CD1c-positive myeloid dendritic cell (primary cell): ENCODE data around the gene B4GALNT2.

Experiments
- DNase-seq: peaks from one replicate; pipeline ENCODE4 v3.0.0-alpha.2; 2016; ENCODE audit errors: extremely low spot score

The B4GALNT2 gene

DNA sequence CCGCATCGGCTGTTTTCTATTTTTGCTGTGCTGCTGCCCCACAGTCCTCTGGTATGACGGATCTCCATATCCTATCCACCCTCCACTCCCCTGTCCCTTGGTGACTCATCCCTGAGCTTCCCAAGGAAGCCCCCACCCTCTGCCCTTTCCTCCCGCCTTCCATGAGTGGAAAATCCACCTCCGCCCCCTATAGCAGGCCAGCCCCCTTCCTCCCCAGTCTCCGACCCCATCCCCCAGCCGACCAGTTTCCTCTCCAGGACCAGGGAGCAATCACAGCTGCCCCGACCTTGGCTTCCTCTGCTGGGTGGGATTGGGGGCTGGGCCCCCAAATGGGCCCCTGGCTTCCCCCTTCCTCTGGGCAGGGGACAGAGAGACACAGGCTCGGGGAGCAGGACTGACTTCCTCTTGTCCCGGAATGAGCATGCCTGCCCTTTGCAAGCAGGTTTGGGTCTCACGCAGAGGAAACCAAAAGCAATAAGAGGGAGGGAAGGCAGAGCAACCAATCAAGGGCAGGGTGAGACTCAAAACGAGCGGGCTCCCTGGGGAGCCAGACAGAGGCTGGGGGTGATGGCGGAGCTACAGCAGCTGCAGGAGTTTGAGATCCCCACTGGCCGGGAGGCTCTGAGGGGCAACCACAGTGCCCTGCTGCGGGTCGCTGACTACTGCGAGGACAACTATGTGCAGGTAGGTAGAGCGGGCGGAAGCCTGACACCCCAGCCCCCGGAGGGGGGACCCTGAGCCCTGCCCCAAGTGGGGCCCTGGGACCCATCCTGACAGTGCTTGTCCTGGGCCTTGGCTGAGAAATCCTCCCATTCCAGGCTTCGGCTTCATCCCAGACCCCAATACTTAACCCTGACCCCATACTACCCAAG is 77.8 kb downstream of the B4GALNT2 start, which contains the start of the genes ABI3 and GNGT2:
Gene ABI3 (plus strand): TSS at position 550 of the 872 bp plus-strand sequence. CDS start 18 bp downstream, at position 568.
Gene GNGT2 (minus strand): TSS at position 417 of the 872 bp plus-strand sequence. CDS start 3,152 bp downstream, outside the sequence.
- DNase-seq, result peak; percentile 58

DNA sequence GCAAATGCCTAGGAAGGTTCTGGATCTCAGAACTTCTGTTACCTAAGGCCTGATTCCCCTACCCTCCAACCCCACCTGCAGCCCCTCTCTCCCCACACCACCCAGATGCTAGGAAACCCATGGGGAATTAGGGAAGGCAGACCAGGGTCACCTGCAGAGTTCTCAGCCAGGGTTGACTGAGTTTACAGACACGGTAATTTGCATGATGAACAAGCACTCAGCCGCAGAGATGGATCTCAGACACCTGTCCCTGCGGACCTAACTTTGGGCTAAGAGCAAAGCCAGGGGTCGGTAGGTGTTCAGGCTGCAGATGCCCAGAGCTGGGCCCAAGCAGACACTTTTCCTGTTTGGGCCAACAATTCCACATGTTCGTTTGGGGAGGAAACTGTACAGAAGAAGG is 80.8 kb downstream of the B4GALNT2 start:
- DNase-seq, result no peak

DNA sequence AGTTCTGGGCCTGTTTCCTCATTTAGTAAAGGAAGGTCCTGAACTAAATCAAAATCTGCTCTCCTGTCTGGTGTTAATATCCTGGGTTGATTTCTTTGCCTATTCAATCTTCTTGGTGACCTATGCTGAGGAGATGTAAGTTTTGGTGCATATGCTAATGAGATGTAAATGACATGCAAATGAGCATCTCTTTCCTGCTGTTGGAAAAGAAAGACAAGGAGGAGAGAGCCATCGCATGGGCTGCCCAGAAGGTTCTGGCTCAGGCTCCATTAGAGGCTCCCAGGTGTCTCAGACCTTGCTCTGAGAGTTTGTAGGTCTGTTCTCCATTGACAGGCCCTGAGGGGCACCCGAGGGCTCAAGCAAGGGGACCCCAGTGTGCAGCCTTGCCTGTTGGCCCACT is 81.3 kb downstream of the B4GALNT2 start:
- no peak for DNase-seq

DNA sequence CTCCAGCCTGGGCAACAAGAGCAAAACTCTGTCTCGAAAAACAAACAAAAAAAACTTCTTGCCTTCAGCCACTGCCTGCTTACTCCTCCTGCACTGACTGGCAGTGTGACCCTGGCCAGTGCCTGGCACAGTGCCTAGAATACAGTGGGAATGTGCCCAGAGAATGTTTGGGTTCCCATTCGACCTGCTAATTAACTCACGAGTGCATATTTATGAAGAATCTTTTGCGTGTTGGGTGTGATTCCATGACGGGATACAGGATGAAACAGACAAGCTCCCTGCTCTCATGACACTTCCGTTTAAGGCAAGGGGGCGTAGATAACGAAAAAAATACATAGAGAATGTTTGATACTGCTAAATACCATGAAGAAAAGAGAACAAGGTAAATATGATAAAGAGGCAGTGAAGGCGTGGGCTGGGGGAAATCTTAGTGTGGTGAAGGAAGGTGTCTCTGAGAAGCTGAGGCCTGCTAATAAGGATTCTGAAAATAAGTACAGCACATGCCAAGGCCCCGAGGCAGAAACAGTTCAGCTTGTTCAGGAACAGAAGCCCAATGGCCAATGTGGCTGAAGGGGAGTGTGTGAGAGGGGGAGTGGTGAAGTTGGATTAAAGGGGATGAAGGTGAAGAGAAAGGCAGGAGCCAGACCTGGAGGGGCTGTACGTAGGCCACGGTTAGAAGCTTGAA is 82.2 kb downstream of the B4GALNT2 start:
- no peak for DNase-seq

DNA sequence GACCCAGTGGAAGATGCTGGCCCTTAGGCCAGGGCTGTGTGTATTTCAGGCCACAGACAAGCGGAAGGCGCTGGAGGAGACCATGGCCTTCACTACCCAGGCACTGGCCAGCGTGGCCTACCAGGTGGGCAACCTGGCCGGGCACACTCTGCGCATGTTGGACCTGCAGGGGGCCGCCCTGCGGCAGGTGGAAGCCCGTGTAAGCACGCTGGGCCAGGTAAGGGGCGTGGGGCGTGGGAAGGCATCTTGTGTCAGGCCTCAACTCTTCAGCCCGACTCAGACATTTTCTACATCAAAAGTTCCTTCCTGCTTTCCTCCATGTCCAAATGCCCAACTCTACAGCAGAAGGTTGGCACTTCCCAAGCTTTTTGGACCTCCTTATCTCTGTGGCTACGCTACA is 83.9 kb downstream of the B4GALNT2 start:
- DNase-seq, result no peak

DNA sequence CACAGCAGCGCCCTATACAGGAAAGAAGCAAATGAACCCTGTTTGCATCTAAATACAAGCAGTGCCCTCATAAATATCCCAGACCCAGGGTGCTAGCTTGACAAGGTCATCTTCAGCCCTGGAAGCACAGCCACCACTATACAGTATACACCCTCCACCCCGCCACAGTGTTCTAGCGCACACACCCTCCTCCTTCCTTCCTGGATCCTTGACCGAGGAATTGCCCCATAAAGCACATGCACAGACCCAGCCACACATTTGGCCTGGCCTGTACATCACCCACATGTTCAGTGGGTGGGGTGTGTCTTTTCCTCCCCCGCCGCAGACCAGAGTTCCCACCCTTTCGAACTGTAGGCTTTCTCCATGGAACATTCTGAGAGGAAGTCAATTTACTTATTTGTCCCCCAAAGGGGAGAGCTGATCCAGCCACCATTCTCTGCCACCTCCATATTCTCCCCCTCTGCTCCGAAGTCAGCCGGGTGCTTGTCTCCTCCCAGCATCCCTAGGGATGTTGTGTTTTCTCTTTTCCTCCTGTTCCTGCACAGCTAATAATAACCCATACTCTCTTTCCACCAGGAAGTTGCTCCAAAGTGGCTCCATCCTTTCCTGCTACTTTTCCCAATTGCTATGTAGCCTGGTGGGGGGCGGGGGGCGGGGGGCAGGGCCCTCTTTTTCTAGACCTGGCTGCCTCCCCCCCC is 84.5 kb downstream of the B4GALNT2 start:
- DNase-seq, result peak; percentile 70

DNA sequence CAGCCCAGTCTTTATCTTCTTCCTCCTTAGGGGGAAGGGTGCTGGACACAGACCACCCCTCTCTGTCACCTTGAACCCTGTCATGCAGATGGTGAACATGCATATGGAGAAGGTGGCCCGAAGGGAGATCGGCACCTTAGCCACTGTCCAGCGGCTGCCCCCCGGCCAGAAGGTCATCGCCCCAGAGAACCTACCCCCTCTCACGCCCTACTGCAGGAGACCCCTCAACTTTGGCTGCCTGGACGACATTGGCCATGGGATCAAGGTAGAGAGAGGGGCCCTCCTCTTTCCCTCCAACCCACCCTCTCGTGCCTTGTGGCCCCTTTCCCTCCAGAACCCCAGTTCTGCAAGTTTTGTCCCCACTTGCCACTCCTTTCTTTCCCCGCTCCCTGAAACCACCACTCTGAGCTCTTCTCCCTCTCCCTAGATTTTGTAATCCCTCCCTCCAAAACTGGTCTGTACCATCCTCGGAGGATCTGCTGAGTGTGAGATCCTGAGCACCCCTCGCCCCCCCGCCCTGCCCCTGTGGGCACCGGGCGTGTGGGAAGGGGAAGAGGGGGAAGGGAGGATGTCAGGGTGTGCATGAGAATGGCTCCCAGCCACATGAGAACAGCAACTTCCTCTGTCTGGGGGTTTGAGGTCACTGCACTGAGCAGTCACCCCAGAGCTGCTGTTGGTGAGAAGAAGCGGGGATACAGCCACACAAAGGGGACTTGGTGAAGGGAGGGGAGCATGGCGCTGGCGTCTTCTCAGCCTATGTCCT is 85.3 kb downstream of the B4GALNT2 start:
- peak; percentile 90 for DNase-seq

DNA sequence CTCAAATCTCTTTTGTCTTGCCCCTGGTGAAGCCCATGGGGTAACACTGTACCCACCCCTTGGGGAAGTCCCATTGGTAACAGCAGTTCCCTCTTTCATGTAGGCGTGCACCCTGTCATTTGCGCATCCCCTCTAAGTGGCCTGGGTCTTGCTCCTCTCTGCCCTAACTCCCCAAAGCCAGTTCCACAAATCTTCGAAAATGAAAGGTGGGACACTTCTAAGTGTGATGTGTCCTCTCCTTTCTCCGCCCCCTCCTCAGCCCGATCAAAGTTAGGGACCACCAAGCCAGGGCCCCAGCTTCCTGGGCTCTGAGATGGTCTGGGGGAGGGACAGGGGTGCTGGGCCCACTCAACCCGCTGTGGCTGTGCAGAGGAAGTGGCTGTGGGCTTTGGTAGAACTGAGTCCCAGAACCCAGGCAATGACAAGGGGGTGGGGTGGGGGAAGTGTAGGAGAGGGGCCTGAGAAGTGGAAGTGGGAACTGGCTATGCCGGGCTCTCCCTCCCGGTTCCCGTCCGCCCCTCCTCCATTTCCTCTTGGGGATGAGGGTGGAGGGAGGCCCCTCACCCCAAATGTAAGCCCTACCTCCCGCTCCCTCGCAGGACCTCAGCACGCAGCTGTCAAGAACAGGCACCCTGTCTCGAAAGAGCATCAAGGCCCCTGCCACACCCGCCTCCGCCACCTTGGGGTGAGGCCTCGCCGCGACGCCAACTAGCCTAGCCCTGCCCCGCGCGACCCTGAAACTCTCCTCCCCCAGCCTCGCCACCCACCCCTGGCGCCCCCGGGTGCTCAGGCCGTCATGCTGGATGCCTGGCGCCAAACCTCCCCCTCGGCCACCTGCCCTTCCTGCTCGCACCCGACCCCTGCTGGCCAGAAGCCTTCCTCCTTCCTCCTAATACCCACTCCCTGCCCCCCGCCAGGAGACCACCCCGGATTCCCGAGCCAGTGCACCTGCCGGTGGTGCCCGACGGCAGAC is 86.7 kb downstream of the B4GALNT2 start:
- peak; percentile 83 for DNase-seq

DNA sequence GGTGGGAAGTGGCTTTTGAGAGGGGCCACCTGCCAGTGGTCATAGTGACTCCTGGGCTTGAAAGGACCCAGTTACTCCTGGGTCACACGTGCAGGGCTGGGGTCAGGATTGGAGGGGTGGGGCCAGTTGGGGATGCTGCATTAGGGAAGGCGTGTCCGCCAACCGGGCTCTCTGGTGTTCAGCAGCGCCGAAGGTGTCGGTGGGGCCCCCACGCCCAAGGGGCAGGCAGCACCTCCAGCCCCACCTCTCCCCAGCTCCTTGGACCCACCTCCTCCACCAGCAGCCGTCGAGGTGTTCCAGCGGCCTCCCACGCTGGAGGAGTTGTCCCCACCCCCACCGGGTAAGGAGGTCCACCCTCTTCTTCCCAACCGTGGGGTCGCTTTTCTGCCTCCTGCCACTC is 87.4 kb downstream of the B4GALNT2 start:
- DNase-seq, result no peak

DNA sequence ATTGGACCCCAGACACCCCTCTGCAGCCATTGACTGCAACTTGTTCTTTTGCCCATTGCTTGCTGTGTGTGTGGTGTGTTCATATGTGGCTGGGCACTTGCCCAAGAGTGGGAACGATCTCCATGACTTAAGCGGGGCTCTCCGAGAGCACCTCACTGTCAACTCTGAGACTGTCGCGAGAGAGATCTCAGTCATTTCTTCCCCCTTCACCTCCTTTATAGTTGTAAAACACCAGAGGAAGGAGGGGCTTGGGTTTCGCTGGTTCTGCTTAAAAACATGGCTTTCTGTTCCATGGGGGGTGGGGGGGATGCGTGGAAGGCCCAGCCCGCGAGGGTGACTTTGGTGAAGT is 90.6 kb downstream of the B4GALNT2 start:
- no peak for DNase-seq

DNA sequence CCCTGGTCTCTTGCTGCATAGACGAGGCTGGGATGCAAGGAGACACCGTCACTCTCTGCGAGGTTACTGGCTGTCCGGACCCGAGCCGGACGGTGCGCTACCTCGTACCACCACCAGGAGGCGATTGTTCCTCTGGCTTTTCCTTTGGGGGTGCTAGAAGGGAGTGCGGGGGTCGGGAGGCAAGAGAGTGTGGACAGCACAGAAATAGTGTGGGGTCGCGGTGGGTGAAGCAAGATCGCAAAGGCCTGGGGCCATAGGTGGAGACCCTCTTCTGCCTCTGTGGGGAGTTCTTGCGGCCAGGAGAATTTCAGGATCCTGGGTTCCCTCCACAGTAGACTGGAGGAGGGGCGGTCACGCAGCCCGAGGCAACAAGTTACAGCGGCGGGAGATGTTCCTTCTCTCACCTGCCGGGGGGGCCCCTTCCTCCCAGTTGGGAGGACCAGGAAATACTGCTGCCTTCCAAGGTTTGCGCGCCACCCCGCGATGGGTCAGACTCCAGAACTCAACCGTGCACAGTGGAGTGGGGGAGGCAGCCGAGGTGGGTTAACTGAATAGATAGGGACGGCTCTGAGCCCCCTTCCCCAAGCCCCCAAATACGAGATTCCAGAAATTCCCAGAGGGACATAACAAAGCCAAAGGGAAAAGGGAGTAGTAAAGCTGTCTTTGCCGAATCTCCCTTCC is 91.1 kb downstream of the B4GALNT2 start:
- DNase-seq, result peak; percentile 65

DNA sequence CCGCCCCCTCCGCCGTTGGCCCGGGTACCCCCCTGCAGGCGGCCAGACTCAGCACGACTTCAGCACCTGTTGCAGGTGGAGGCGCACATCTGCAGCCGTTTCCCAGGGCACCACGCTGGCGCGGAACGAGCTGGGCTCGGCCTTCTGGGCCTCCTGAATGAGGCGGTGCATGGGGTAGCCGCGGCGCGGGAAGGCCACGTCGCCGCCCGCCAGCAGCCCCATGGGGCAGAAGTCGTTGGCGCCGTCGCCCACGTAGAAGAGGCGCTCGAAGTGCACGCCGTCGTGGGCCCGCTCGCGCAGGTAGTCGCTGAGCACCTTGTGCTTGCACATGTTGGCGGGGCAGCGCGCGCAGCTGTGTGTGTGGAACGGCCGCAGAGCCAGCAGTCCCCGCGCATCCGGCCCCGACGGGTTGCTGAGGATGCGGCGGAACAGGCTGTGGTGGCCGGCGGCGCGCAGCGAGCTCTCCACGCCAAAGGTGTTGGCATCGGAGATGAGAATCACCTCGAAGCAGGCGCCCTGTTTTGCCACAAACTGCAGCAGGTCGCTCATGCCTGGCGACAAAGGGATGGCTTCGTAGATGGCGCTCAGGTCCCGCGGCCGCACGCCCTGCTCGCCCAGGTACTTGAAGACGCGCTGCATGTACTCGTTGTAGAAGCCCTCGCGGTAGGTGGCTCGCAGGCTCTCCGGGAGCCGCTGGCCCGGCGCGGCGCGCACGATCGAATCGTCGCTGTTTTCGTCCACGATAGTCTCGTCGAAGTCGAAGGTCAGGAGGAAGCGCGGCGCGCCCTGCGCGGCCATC is 91.8 kb downstream of the B4GALNT2 start:
- no peak for DNase-seq

DNA sequence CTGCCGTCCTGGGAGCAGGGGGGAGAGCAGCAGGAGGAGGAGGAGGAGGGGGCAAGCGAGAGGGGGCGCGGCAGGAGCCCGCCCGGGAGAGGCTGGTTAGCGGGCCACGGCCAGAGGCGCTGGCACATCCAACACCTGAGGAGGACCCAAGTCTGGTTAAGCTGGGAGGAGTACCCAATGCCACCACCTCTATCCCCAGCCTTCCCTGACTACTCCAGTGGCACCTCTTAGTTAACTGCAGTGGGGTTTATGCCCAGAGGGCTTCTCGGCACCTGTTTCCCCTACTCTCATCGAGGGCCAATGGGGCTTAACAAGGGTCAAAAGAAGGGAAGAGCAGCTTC is 92.4 kb downstream of the B4GALNT2 start:
- DNase-seq, result no peak

DNA sequence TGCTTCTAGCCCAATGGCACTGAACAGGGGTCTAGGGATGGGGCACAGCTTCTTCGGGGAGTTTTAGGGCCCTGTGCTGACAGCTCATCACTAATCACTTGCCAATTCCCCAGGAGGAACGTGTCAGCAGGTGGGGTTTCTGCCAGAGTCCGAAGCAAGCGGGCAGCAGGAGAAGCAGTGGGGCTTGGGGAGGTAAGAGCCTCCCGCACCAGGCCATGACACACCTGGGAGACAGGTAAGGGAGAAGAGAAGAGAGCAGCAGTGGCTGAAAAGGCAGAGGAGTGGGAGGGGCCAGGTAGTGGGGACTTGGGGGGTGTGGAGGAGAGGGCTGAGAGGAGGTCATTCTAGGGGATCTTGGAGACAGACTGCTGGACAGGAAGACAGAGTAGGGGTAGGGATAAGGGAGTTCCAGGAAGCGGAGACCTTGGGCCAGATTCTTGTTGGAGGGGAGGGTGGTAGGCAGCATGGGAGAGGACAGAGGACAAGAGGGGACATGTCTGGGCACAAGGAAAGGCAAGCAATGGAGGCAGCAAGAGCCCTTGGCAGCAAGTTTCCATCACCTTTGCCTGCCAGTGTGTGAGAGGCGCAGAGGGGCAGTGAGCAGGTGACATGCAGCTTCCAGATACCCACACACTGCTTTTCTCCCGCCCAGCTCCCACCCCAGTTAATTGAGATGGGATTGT is 93.1 kb downstream of the B4GALNT2 start:
- DNase-seq, result no peak
